Activated CD8-positive, alpha-beta memory T cell treated with anti-CD3 and anti-CD28 coated beads, Interleukin-2, amount 50 U/mL, for 24 hours (primary cell): ENCODE data around the gene PACSIN2.

Experiments used
- DNase-seq: peaks from one replicate; pipeline ENCODE4 v3.0.0-alpha.2; 2020; ENCODE audit errors: extremely low read depth

The PACSIN2 gene

DNA sequence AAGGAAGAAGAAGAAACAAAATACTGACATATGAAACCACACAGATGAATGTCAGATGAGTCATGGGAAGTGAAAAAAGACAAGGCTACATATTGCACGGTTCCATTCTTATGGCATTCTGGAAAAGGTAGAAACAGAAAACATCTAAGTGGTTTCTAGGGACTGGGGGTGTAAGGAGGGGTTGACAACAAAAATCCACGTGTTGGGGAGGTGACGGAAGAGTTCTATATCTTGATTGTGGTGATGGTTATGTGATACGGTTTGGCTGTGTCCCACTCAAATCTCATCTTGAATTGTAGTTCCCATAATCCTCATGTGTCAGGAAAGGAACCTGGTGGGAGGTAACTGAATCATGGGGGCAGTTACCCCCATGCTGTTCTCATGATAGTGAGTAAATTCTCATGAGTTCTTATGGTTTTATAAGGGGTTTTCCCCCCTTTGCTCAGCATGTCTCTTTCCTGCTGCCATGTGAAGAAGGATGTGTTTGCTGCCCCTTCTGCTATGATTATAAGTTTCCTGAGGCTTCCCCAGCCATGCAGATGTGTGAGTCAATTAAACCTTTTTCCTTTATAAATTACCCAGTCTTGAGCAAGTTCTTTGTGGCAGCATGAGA, 151.5 kb downstream of the PACSIN2 start:
- DNase-seq: no peak

DNA sequence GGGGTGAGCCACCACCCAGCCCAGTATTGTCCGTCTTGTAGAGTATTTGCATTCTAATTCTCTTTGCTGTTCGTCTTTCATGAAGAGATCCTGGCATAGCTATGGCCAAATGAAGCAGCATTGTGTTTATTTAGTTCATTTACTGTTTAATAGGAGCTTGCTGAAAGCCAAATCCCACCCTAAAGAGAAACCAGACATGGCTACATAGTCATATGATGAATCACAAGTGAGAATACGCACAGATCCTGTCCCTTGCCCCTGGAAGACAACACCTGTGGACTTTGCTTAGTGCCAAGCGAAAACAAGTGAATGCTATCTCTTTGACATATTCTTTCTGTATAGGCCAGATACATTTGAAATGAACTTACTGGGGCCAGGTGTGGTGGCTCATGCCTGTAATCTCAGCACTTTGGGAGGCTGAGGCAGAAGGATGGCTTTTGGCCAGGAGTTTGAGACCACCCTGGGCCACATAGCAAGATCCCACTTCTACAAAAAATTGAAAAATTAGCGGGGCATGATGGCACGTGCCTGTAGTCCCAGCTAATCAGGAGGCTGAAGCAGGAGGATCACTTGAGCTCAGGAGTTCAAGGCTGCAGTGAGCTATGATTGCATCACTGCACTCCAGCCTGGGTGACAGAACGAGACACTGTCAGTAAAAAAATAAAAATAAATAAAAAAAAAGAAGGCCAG, 152.8 kb downstream of the PACSIN2 start:
- no peak for DNase-seq

DNA sequence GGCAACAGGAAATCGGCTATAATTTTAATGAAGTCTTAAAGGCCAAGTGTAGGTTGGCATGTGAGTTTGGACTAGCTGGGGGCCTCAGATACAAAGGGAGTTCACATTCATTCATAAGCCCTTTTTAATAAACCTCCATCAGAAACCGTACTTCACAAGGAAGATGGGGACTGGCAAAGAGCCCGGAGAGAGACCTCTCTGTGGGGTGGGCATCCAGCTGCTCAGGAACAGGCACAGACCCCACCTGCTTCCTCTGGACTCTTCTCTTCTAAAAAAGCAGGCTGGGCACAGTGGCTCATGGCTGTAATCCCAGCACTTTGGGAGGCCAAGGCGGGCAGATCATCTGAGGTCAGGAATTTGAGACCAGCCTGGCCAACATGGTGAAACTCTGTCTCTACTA, 154.0 kb downstream of the PACSIN2 start:
- no peak for DNase-seq

DNA sequence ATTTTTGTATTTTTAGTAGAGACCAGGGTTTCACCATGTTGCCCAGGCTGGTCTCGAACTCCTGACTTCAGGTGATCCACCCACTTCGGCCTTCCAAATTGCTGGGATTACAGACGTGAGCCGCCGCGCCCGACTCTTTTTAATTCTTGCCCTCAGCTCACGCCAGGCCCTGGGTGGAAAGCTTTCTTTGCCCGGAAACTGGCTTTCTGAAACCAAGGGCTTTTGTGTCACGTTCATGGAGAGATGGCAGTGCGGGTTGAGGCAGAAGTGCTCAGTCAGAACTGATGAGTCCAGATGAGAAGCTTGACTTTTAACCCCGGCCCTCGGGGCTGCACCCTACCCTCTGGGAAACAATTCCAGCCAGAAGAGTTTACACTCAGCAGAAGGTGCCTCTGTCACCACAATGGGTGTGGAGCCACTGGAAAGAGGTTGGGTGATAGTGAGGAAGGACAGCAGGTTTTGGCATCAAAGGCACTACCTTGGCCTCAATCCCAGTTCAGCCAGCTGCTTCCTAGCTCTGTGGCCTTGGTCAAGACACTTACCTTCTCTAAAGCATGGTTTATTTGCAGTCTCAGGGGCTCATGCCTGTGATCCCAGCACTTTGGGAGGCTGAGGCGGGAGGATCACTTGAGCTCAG, 157.0 kb downstream of the PACSIN2 start:
- DNase-seq: no peak

DNA sequence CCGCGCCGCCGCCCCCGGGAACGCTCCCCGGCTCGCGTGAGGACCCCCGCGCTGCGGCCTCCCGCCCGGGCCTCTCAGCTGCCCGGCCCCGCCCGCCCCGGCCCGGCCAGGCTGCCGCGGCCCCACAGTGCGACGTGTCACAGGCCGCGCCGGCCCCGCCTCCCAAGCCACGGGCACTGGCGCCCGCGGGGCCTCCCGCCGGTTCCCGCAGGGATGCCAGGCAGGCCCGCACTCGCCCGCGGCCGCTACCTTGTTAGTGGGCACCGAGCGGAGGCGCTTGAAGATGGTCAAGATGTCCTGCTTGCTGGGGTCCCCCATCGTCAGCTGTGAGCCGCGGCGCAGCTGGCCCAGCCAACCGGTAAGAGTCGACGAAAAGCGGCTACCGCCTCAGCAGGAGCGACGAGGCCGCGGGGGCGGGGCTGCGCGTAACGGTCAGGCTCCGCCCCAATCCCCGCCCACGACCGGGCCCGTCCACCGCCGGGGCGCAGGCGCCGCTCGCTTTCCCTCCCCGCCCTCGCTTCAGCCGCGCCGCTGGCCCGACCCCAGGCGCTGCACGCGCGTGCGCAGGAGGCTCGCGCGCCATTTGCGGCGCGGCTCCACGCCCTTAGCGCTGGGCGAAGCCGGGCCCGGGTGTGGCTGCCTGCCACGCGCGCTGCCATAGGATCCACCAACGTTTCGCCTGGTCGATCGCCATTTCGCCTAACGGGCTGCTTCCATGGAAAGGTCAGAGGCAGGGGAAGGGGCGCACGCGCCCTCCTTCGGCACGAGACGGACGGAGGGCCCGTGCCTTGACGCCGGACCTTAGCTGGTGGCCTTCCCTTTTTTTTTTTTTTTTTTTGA, 157.9 kb downstream of the PACSIN2 start, which contains the start of gene ARFGAP3:
ARFGAP3 (minus strand) TSS at position 409 of the 840 bp plus-strand sequence; CDS start at position 318, 91 bp downstream.
- peak; percentile 70 for DNase-seq

DNA sequence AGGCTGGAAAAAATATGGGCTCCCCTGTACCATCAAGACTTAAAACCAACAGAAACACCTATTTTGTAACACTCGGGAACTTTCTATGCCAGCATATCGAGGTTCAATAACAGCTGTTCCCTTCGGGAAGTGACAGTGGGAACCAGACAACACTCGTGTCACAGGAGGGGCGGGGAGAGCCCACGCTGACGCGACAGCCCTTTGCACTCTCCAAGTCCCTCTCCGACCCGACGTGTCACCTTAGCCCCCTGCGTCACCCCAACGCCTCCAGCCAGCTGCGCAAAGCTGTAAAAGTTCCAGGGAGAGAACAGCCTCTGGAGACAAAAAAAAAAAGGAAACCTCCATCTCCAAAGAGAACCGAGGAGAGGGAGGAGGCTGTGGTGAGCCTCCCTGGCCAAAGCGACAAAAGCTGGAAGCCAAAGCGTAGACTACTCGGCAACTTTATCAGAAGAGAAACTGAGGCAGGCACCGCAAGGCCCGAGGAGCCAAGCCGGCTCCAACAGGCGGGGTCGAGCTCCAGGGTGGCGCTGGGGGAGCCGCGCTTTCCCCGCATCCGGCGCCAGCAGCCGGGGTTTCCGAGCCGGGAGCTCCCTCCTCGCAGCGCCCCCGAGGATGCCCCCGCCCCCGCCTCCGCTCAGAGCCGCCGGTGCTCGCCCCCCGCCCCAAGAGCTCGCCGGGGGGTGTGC, 158.6 kb downstream of the PACSIN2 start:
- peak; percentile 15 for DNase-seq

DNA sequence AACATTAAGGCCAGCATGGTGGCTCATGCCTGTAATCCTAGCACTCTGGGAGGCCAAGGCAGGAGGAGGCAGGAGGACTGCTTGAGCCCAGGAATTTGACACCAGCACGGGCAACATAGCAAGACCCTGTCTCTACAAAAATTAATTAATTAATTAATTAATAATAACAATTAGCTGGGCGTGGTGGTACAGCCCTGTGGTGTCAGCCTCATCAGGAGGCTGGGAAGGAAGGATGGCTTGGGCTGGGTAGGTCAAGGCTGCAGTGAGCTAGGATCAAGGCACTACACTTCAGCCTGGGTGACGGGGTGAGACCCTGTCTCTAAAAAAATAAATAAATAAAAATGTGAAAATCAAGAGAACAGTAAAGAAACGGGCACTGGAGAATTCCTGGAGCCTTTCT, 159.2 kb downstream of the PACSIN2 start:
- no peak for DNase-seq

DNA sequence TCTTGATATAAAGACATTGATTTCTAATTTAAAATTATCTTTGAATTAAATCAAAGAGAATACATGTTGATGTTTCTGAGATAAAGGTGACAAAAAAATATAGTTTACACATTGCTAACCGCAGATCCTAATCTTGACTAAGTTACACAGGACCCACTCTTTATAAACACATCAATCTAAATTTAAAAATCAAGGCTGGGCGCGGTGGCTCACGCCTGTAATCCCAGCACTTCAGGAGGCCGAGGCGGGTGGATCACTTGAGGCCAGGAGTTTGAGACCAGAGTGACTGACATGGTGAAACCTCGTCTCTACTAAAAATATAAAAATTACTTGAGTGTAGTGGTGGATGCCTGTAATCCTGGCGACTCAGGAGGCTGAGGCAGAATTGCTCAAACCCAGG, 159.7 kb downstream of the PACSIN2 start:
- no peak for DNase-seq

DNA sequence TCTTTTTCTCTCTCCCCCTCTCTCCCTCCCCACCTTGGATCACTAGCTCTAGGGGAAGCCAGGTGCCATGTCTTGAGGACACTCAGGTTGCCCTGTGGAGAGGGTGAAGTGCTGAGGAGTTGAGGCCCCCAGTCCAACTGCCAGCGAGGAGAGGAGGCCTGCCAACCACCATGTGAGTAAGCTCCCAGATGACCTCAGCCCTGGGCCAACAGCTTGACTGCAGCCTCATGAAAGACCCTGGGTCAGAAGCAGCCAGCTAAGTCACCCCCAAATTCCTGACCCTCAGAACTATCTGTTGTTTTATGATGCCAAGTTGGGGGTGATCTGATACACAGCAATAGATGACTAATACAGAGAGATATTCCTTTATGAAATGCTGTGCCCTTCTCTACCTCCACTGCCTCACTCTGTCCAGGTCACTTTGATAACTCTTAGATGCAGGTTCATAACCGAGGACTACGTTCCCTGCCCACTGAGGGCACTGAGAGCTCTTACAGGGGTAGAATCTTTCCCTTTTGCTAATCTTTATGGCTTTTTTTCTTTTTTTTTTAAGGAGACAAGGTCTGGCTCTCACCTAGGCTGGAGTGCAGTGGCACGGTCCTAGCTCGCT, 165.9 kb downstream of the PACSIN2 start:
- no peak for DNase-seq

DNA sequence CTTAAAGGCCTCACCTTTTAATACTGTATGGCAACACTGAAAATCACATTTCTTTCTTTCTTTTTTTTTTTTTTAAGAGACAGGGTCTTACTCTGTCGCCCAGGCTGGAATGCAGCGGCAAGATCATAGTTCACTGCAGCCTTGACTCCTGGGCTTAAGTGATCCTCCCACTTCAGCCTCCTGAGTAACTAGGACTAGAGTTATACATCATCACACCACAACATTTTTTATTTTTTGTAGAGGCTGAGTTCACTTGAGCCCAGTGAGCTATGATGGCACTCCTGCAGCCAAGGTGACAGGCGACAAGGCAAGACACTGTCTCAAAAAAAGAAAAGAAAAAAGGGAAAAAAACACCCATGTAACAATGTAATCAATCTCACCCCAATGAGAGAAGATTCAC, 167.8 kb downstream of the PACSIN2 start:
- DNase-seq: no peak

DNA sequence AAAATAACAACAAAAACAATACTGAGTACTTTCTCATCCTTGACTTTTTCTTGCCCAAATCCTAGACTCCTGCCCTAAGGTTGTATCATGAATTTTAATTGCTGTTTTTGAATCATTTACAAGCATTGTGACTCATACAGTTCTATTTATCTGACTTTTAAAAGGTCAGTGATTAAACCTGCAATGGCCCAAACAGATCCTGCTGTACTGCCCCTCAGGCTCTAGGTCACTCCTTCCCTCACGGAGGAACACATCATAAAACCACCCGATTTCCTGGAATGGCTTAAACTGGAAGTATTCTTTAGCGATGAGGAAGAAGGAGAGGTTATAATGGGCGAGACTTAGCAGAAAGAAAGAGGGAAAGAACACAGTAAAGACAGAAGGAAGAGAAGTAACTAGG, 170.2 kb downstream of the PACSIN2 start:
- DNase-seq: no peak

DNA sequence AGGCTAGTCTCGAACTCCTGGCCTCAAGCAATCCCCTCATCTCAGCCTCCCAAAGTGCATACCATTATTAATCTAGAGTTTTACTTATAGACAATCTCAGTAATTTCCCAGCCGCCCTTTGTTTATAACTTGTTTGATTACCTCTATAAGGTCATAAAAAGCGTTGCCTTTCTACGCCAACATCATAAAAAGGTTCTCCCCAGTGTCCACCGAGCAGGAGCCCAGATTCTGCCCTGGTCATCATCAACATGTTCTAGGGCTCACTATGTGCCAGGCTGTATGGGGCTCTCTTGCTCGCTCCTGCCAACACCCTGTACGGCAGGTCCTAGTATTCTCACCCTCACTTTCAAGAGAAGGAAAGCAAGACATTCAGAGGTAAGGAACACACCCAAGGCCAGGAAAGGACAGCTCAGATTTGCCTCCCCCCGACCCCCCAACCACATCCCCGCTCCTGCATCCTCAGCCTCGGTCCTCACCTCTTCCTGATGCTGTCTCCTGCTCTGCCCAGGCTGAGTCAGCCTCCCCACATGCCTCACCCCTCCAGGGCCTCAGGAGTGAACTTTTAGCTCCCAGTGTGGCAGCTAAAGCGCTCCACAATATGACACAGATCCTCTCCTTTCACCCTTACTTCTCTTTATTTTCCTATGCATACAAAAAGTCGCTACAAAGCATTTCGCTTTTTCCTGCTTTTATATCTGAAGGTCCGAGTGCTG, 172.1 kb downstream of the PACSIN2 start:
- DNase-seq: no peak

DNA sequence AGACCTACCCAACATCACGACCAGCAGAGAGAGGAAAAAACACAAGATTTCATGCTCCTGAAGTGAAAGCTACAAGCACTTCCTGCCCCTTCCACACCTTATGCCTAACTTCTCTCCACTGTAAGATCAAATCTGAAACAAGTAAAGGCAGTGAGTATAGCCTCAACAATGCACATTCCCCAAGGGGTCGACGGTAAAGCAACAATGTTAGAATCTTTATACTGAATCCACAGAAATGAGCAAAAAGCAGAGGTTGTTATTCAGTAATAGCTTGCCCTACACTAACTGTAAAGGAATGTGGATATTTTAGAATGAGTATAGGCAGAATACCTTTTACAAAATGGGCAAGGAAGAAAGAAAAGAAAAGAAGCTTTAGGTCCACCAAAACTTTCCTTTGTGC, 173.5 kb downstream of the PACSIN2 start:
- DNase-seq: no peak

DNA sequence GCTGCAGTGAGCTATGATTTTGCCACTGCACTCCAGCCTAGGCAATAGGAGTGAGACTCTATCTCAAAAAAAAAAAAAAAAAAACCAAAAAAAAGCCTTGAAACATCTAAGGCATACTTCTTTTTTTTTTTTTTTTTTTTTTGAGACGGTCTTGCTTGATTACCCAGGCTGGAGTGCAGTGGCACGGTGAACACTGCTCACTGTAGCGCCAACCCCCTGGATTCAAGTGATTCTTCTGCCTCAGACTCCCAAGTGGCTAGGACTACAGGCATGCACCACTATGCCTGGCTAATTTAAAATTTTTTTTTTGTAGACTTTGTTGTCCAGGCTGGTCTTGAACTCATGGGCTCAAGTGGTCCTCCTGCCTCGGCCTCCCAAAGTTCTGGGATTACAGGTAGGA, 177.4 kb downstream of the PACSIN2 start:
- no peak for DNase-seq

DNA sequence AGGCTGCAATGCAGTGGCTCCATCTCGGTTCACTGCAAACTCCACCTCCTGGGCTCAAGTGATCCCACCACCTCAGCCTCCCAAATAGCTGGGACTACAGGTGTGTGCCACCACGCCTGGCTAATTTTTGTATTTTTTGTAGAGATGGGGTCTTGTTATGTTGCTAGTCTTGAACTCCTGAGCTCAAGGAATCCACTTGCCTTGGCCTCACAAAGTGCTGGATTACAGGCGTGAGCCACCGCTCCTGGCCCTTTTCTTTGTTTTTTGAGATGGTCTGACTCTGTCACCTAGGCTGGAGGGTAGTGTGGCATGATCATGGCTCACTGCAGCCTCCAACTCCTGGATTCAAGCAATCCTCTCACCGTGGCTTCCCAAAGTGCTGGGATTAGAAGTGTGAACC, 178.9 kb downstream of the PACSIN2 start:
- DNase-seq: no peak

DNA sequence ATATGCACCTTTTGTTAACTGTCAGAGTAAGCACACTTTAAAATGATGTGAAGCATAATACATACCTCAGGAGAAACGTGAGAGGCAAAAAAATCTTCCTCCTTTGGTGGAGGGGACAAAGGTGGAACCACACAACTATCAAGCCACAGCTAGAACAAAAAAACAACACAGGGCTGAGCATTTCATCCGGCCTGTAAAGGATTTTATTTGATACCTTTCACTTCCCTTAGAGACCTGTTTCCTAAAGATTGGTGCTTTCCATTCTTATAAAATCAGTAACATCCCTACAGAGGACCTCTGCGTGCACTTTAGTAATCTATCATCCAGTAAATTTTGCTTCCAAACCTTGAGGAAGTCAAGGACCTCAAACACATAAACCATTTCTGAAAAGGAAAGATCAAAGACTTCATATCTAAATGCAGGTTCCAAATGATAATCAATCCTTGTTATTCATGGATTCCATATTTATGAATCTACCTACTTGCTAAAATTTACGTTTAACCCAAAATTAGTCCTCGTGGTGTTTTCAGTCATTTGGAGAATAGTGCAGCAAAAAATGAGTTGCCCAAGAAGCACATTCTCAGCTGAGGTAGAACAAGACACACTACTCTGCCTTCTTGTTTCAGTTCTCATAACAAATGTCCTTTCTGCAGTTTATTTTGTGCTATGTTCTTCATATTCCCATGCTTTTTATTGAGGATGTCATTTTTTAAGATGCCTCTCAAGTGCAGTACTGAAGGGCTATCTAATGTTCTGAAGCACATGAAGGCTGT, 180.6 kb downstream of the PACSIN2 start:
- no peak for DNase-seq

DNA sequence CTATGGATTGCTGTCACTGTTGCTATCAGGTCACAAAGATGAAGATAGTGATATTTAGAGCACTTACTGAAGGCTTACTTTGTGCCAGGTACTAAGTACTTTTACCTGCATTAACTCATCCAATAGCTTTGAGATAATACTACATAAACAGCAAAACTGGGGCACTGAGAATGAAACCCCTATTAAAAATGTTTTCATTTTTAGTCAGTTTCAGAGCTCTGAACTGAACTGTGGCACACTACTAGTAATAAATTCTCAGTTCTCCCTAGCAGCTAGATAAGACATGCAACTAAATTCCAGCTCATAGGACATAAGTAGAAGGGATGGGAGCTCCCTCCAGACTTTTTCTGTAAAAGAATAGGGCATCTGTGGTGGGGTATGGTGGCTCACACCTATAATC, 181.8 kb downstream of the PACSIN2 start:
- DNase-seq: no peak

DNA sequence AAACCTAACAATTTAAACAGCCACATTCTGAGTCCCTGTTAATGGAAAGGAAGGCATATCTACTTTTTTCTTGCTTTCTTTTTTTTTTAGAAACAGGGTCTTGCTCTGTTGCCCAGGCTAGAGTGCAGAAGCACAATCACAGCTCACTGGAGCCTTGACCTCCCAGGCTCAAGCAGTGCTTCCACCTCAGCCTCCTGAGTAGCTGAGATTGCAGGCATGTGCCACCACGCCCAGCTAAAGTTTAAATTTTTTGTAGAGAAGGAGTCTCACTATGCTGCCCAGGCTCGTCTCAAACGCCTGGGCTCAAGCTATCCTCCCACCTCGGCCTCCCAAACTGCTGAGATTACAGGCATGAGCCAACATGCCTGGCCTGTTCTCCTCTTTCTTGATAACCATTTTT, 183.2 kb downstream of the PACSIN2 start:
- DNase-seq: no peak

DNA sequence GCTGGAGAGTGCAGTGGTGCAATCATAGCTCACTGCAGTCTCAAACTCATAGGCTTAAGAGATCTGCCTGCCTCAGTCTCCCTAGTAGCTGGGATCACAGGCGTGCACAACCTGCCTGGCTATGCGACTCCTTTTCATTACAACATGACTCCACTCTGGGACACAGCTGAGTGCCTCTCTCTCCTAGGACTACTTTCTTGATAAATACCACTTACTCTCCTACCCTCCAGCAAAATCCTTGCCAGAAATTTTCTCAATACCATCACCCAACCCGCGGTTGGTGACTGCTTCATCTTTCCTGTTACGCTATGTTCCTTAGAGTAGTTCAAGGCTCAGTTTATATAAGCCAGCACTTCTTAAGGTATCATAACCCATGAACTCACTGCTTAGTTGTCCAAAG, 184.8 kb downstream of the PACSIN2 start:
- DNase-seq: no peak

DNA sequence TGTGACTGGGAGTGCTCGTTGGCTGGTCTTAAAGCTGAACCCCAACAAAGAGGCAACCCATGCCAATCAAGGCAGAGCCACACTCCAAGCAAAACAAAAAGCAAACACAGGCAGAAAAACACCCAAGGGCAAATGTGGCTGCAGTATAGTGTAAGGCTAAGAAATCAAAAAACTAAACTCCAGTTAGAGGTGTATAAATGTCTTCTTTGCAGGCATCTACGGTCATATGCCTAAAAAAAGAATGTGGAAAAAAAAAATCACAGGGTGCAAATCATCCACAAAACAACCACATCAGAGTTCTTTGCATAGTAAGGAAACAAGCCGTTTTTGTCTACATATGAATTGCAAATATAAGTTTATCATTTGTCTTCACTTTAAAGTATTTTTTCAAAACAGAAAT, 185.6 kb downstream of the PACSIN2 start:
- DNase-seq: no peak
